UCSD-AML1 (cell line): ENCODE results near the gene ADNP2.

ENCODE experiments used
- DNase-seq: peaks from one replicate; lab custom pipeline; 2025; ENCODE audit not compliant: unreplicated experiment; lab: John Stamatoyannopoulos, UW

ADNP2 gene

DNA sequence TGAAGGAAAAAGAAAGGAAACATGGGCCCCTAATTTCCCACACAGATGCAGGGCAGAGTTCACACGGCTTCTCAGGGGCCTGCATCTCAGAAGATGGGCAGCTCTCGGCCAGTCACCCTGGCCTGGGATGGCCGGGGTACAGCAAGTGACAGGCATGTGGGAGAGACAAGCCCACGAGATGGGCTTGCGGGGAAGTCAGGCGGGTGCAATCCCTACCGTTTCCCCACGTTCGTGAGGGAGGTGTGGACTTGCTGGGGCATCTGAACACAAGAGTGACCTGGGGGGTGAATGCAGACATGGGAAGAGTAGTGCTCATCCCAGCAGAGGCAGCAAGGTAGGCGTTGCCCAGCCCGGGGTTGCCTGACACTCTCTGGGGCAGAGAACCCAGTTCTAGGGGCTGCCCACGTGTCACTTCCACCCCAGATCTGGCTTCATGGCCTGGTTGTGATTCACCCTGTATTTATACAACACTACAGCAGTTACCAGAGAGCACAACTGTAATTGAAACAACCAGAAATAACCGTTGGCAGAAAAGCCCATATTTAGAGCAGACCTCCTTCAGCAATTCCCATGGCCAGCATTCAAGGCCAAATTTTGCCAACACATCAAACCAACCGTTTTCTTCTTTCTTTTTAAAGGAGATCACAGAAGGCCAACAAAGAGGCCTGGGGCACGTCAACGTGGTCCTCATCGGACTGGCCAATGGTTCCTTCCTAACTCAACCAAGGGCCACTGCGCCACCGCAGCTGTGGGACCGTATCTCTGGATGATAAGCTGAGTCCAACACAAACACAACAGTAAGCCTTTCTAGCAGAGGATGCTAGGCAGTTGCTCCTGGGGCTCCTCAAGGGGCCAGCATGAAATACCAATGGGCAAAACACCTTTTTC lies 79.8 kb downstream of the ADNP2 start:
- DNase-seq = no peak

DNA sequence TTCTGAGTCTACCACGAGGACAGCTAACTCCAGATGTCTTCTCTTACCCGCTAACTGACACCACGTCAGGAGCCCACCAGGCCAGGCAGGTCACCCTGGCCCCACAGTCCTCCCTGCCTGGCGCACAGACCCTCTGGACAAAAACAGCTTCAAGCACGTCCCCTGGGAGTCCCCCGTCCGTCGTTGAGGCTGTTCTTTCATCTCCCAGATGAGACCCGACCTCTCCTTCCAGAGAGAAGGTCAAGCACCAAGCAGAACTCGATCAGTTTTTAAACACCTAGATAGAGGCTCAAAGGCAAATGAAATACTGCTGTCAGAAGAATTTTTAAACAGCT lies 80.4 kb downstream of the ADNP2 start:
- no peak for DNase-seq
